K562 (cell line): ENCODE measurements around the gene DCAF8. TPM values are rescaled to one million over a fixed set of nuclear protein-coding genes. Genes with fewer than 3 reads are reported as not detected.

ENCODE experiments used
- ATAC-seq: fragments of 200-7000 bp; cut with Tn5 transposase; 3 replicates; pipeline ENCODE4 v1.9.1; 2020; ENCODE audit warnings: moderate library complexity
- BruUV-seq: library from RNA; stranded (reverse); fragments of 400-500 nt; replicated peaks from 2 replicates; lab custom pipeline; 2021; lab: Mats Ljungman, UMichigan
- CTCF ChIA-PET: fragments of 300-600 bp; formaldehyde crosslinking; extraction: SDS; loops from one replicate; lab custom pipeline; 2021; ENCODE audit warnings: low intra/inter-chr PET ratio; lab: Yijun Ruan, JAX
- POLR2A ChIA-PET: fragments of 300-600, 350-650 bp; sonication (Branson Sonifier 250); formaldehyde crosslinking; extraction: SDS; loops from one replicate; lab custom pipeline; 2021; ENCODE audit warnings: antibody characterized with exemption, inconsistent platforms; lab: Yijun Ruan, JAX
- DNase-seq, 4 experiments: peaks; one replicate each; pipeline versions ENCODE4 v3.0.0 to v3.0.0-alpha.2; 2011 to 2018; ENCODE audit warnings: low spot score in 3 of 4, mixed read lengths in 3 of 4; ENCODE audit errors: extremely low read depth in 1 of 4
- FAIRE-seq: peaks from 2 replicates; lab custom pipeline; 2011; peaks lifted over from hg19 to GRCh38; lab: Jason Lieb, UNC
- H2AFZ ChIP-seq: 2 replicates; pipeline ENCODE4 v1.6.0; 2011; ENCODE audit warnings: low read depth, low read length, control low read depth, inconsistent platforms
- H3K27ac ChIP-seq: fragments of 200-600 bp; 3 replicates; pipeline ENCODE4 v1.8.0; 2011; ENCODE audit warnings: low read depth, mild to moderate bottlenecking, control low read depth, inconsistent platforms, low read length, moderate library complexity, mixed read lengths; ENCODE audit errors: extremely low read depth
- H3K27me3 ChIP-seq, 2 experiments: fragments of 300-600 bp in 1 of 2; 2 replicates in 1 of 2; 3 replicates in 1 of 2; pipeline versions ENCODE4 v1.6.0 to v1.8.0; 2011; ENCODE audit warnings: inconsistent platforms in 2 of 2, low read length in 2 of 2, mild to moderate bottlenecking in 1 of 2, mixed read lengths in 1 of 2, moderate library complexity in 1 of 2; ENCODE audit not compliant: control insufficient read depth in 2 of 2, insufficient read depth in 2 of 2
- H3K36me3 ChIP-seq: fragments of 300-600 bp; 3 replicates; pipeline ENCODE4 v1.8.0; 2011; ENCODE audit warnings: mild to moderate bottlenecking, low read length, inconsistent platforms; ENCODE audit not compliant: control insufficient read depth, insufficient read depth
- H3K4me1 ChIP-seq, 2 experiments: fragments of 200-600 bp in 1 of 2; replicated peaks in 1 of 2; 2 replicates in 1 of 2; 3 replicates in 1 of 2; pipeline versions ENCODE4 v1.5.1 to v1.8.0; 2011; ENCODE audit warnings: inconsistent platforms in 2 of 2, low read length in 2 of 2, mild to moderate bottlenecking in 1 of 2, mixed read lengths in 1 of 2, moderate library complexity in 1 of 2; ENCODE audit not compliant: control insufficient read depth in 2 of 2, insufficient read depth in 2 of 2
- H3K4me2 ChIP-seq: 2 replicates; pipeline ENCODE4 v1.6.1; 2011; ENCODE audit warnings: low read length, control low read depth, inconsistent platforms, mixed read lengths; ENCODE audit not compliant: insufficient read depth
- H3K4me3 ChIP-seq: fragments of 200-600 bp; sonication (generic), shearing (Covaris generic); 2 replicates; pipeline ENCODE4 v1.5.1; 2016; ENCODE audit warnings: control low read depth, inconsistent platforms
- H3K79me2 ChIP-seq: fragments of 200-600 bp; 3 replicates; pipeline ENCODE4 v1.8.0; 2011; ENCODE audit warnings: low read length, inconsistent platforms; ENCODE audit not compliant: control insufficient read depth, insufficient read depth
- H3K9ac ChIP-seq, 2 experiments: 2 replicates each; pipeline versions ENCODE4 v1.6.0 to v1.6.1; 2011; ENCODE audit warnings: low read depth in 2 of 2, low read length in 2 of 2, control low read depth in 1 of 2, inconsistent platforms in 1 of 2, mild to moderate bottlenecking in 1 of 2, mixed read lengths in 1 of 2; ENCODE audit not compliant: insufficient read depth in 1 of 2
- H3K9me1 ChIP-seq: one replicate; pipeline ENCODE4 v1.6.0; 2011; ENCODE audit warnings: inconsistent platforms, mild to moderate bottlenecking, low read length, moderate library complexity; ENCODE audit not compliant: control insufficient read depth, insufficient read depth
- H3K9me3 ChIP-seq: replicated peaks from 2 replicates; pipeline ENCODE4 v1.5.1; 2011; ENCODE audit warnings: low read depth, low read length, inconsistent platforms; ENCODE audit not compliant: control insufficient read depth, insufficient read depth
- H4K20me1 ChIP-seq: replicated peaks from 2 replicates; pipeline ENCODE4 v1.6.1; 2011; ENCODE audit warnings: low read length, inconsistent platforms, mixed read lengths; ENCODE audit not compliant: control insufficient read depth, insufficient read depth
- E2F3 ChIP-seq: fragments of 250-450 bp; sonication (Bioruptor Pico); IDR thresholded peaks from 2 replicates; pipeline ENCODE4 v1.4.0; 2020; ENCODE audit warnings: mild to moderate bottlenecking
- EWSR1 ChIP-seq: fragments of 450-650 bp; IDR thresholded peaks from 2 replicates; pipeline ENCODE4 v1.6.1; 2018; ENCODE audit warnings: borderline replicate concordance, mild to moderate bottlenecking, low read depth, moderate library complexity; ENCODE audit not compliant: partially characterized antibody
- HEY1 ChIP-seq: fragments of 250-450 bp; sonication (Bioruptor Pico); IDR thresholded peaks from 2 replicates; pipeline ENCODE4 v1.5.0; 2020; ENCODE audit warnings: mild to moderate bottlenecking, moderate library complexity, borderline replicate concordance
- HMG20B ChIP-seq: fragments of 250-450 bp; sonication (Bioruptor Pico); IDR thresholded peaks from 2 replicates; pipeline ENCODE4 v1.5.0; 2021; ENCODE audit warnings: mild to moderate bottlenecking
- KAT2B ChIP-seq: IDR thresholded peaks from one replicate; pipeline ENCODE4 v1.6.1; 2012; ENCODE audit warnings: low read depth, mild to moderate bottlenecking, control low read depth, inconsistent platforms, low read length, moderate library complexity
- KDM5B ChIP-seq: fragments of 200-600 bp; sonication (generic); IDR thresholded peaks from 2 replicates; pipeline ENCODE4 v1.6.1; 2012; ENCODE audit warnings: low read depth, mild to moderate bottlenecking, moderate library complexity, low read length, control low read depth, inconsistent platforms; ENCODE audit not compliant: insufficient replicate concordance
- KLF10 ChIP-seq: fragments of 250-450 bp; sonication (Bioruptor Pico); IDR thresholded peaks from 2 replicates; pipeline ENCODE4 v1.6.1; 2021; ENCODE audit warnings: matching md5 sums
- RHOXF2B ChIP-seq: fragments of 250-450 bp; sonication (Bioruptor Pico); conservative IDR thresholded peaks from 2 replicates; pipeline ENCODE4 v1.5.1; 2021
- TARDBP ChIP-seq: fragments of 450-650 bp; IDR thresholded peaks from 2 replicates; pipeline ENCODE4 v1.6.1; 2016
- TOE1 ChIP-seq, 2 experiments: fragments of 450-650 bp in 1 of 2; sonication (generic) in 1 of 2; formaldehyde crosslinking in 1 of 2; IDR thresholded peaks; 2 replicates each; pipeline versions ENCODE4 v1.7.1 to v1.8.0; 2016 to 2022; ENCODE audit warnings: borderline replicate concordance in 2 of 2, mild to moderate bottlenecking in 2 of 2, antibody characterized with exemption in 1 of 2, inconsistent platforms in 1 of 2, low read depth in 1 of 2, missing genetic modification reagents in 1 of 2, moderate library complexity in 1 of 2
- ZNF3 ChIP-seq: fragments of 250-450 bp; sonication (Bioruptor Pico); IDR thresholded peaks from 2 replicates; pipeline ENCODE4 v1.5.0; 2021; ENCODE audit warnings: mild to moderate bottlenecking, moderate library complexity
- ZNF507 ChIP-seq: conservative IDR thresholded peaks from 2 replicates; pipeline ENCODE4 v1.6.1; 2017; ENCODE audit warnings: missing genetic modification characterization, missing compliant biosample characterization
- ZNF583 ChIP-seq: fragments of 250-450 bp; sonication (Bioruptor Pico); IDR thresholded peaks from 2 replicates; pipeline ENCODE4 v1.4.0; 2020
- WGBS: fragments of 100-300 bp; shearing (Covaris generic); methylation state at CpG from one replicate; pipeline ENCODE4 v1.1.6; 2016; ENCODE audit warnings: low coverage, mixed read lengths; ENCODE audit not compliant: insufficient coverage; ENCODE audit errors: missing lambda C conversion rate; 5-methylcytosine and 5-hydroxymethylcytosine counted together
- in situ Hi-C: fragments of 300-500 bp; cut with MboI; formaldehyde crosslinking; loops from 4 replicates; pipeline ENCODE4 v1.15.0; 2018; ENCODE audit warnings: inconsistent platforms, mixed read lengths
- intact Hi-C: fragments of 100-400 bp; cut with micrococcal nuclease; formaldehyde crosslinking; loops from 2 replicates; pipeline ENCODE4 v1.14.2; 2022
- polyA plus RNA-seq, 8 experiments: library from polyadenylated mRNA; depleted of rRNA in 4 of 8; stranded (reverse) in 5 of 8; unstranded in 3 of 8; fragments of >200 nt; fragmentation: Nextera tagmentation in 2 of 8; fragmentation: Illumina TruSeq in 1 of 8; extraction: Ambion mirVana in 2 of 8; extraction: Trizol in 1 of 8; gene quantifications; 2 replicates each; pipeline versions ENCODE4 v1.2.1 to v1.2.3, GENCODE V29; 2011 to 2014; ENCODE audit warnings: inconsistent platforms in 1 of 8, missing spikeins in 1 of 8
- total RNA-seq, 7 experiments: library from RNA; depleted of rRNA in 6 of 7; stranded (reverse); fragments of >200 nt in 6 of 7; fragmentation: Illumina TruSeq in 2 of 7; extraction: Trizol in 2 of 7; gene quantifications; 2 replicates each; pipeline versions ENCODE4 v1.2.1 to v1.2.3, GENCODE V29; 2011 to 2021; ENCODE audit warnings: low replicate concordance in 1 of 7
- TF ChIP-seq, protein P1 (sequence below): fragments of 250-450 bp; sonication (Bioruptor Pico); IDR thresholded peaks from 2 replicates; pipeline ENCODE4 v1.5.0; 2021
- TF ChIP-seq, protein P2 (sequence below): fragments of 450-650 bp; IDR thresholded peaks from 2 replicates; pipeline ENCODE4 v1.6.1; 2017; ENCODE audit warnings: antibody characterized with exemption, mild to moderate bottlenecking
- TF ChIP-seq, protein P3 (sequence below), 3 experiments: IDR thresholded peaks in 2 of 3; conservative IDR thresholded peaks in 1 of 3; 2 replicates each; pipeline ENCODE4 v1.5.1; 2011 to 2012; ENCODE audit warnings: low read length in 3 of 3, mild to moderate bottlenecking in 3 of 3, control low read depth in 2 of 3, improper control_type of control experiment in 1 of 3, inconsistent platforms in 1 of 3, low read depth in 1 of 3, mixed read lengths in 1 of 3, moderate library complexity in 1 of 3; ENCODE audit not compliant: insufficient read depth in 2 of 3

Gene DCAF8
- total and polyA plus RNA-seq, 9 of the 15 experiments (the other 6 are each of a cell fraction or from before 2014, with no cell fraction given), result 11.6 to 149 (median 81.3) TPM

DNA sequence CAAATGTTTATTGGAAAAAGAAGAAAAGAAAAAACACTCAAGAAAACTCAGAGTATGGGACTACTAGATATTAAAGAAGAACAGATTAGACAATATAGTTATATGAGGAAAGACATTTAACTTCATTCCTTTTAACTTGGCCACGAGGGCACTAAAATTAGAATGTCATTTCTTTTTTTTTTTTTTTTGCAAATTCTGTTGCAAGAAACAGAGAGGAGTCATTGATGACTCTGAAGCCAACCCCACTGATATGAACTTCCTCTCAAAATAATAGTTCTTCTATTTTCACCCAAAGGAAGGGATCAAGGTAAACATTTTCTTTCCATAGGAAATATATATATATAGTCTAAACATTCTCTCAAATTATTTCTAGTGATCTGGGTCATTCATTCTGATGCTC, 47.2 kb upstream of the DCAF8 start:
- Histone ChIP-seq H4K20me1 (no peaks in the 10 kb centered on the region), H3K9me3 (no peaks in the 10 kb centered on the region), H3K4me1 (no peaks in the 10 kb centered on the region), H2AFZ (no peak overlapping the region), H3K9ac (no peak overlapping the region), H3K4me2 (no peak overlapping the region), H3K9me1 (no peaks in the 10 kb centered on the region), H3K4me3 (no peak overlapping the region), H3K36me3 (peaks cover 91% of the 10 kb centered on the region), H3K27me3 (no peaks in the 10 kb centered on the region), H3K27ac (no peak overlapping the region), H3K79me2 (no peaks in the 10 kb centered on the region)
- intact Hi-C loops, result no loop called here
- FAIRE-seq (no peak), ATAC-seq (no peak), DNase-seq (no peak)
- 75% methylated on average over 1 of the region's 1 CpG for WGBS
- ChIA-PET CTCF (no interaction called here), POLR2A (interaction anchor here (0.6 kb wide), 1 partner anchor 680 kb away, joined by 3 read pairs; no protein-coding TSS in a partner anchor)
- in situ Hi-C loops, result no loop called here
- TF ChIP-seq TOE1 (IDR thresholded peaks at IDR 0.05; ENCODE audit: borderline replicate concordance) (no peak), TOE1 (CRISPR knock-in tag; IDR thresholded peaks at IDR 0.05; ENCODE audit: borderline replicate concordance, low read depth) (no peak), KDM5B (no peak), HMG20B (CRISPR knock-in tag) (no peak), RHOXF2B (CRISPR knock-in tag) (no peak), ZNF583 (CRISPR knock-in tag) (no peak), KLF10 (CRISPR knock-in tag) (no peak), ZNF3 (CRISPR knock-in tag) (no peak), TARDBP (no peak), ZNF507 (tag) (no peak), KAT2B (no peak), HEY1 (CRISPR knock-in tag) (no peak), E2F3 (CRISPR knock-in tag) (no peak), EWSR1 (no peak)
- TF ChIP-seq, protein P1, sequence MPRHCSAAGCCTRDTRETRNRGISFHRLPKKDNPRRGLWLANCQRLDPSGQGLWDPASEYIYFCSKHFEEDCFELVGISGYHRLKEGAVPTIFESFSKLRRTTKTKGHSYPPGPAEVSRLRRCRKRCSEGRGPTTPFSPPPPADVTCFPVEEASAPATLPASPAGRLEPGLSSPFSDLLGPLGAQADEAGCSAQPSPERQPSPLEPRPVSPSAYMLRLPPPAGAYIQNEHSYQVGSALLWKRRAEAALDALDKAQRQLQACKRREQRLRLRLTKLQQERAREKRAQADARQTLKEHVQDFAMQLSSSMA (CRISPR knock-in tag), result no peak
- TF ChIP-seq, protein P2, sequence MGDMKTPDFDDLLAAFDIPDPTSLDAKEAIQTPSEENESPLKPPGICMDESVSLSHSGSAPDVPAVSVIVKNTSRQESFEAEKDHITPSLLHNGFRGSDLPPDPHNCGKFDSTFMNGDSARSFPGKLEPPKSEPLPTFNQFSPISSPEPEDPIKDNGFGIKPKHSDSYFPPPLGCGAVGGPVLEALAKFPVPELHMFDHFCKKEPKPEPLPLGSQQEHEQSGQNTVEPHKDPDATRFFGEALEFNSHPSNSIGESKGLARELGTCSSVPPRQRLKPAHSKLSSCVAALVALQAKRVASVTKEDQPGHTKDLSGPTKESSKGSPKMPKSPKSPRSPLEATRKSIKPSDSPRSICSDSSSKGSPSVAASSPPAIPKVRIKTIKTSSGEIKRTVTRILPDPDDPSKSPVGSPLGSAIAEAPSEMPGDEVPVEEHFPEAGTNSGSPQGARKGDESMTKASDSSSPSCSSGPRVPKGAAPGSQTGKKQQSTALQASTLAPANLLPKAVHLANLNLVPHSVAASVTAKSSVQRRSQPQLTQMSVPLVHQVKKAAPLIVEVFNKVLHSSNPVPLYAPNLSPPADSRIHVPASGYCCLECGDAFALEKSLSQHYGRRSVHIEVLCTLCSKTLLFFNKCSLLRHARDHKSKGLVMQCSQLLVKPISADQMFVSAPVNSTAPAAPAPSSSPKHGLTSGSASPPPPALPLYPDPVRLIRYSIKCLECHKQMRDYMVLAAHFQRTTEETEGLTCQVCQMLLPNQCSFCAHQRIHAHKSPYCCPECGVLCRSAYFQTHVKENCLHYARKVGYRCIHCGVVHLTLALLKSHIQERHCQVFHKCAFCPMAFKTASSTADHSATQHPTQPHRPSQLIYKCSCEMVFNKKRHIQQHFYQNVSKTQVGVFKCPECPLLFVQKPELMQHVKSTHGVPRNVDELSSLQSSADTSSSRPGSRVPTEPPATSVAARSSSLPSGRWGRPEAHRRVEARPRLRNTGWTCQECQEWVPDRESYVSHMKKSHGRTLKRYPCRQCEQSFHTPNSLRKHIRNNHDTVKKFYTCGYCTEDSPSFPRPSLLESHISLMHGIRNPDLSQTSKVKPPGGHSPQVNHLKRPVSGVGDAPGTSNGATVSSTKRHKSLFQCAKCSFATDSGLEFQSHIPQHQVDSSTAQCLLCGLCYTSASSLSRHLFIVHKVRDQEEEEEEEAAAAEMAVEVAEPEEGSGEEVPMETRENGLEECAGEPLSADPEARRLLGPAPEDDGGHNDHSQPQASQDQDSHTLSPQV, result no peak
- TF ChIP-seq, protein P3, sequence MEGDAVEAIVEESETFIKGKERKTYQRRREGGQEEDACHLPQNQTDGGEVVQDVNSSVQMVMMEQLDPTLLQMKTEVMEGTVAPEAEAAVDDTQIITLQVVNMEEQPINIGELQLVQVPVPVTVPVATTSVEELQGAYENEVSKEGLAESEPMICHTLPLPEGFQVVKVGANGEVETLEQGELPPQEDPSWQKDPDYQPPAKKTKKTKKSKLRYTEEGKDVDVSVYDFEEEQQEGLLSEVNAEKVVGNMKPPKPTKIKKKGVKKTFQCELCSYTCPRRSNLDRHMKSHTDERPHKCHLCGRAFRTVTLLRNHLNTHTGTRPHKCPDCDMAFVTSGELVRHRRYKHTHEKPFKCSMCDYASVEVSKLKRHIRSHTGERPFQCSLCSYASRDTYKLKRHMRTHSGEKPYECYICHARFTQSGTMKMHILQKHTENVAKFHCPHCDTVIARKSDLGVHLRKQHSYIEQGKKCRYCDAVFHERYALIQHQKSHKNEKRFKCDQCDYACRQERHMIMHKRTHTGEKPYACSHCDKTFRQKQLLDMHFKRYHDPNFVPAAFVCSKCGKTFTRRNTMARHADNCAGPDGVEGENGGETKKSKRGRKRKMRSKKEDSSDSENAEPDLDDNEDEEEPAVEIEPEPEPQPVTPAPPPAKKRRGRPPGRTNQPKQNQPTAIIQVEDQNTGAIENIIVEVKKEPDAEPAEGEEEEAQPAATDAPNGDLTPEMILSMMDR (IDR thresholded peaks at IDR 0.05 in 2 of 3, conservative IDR thresholded peaks at IDR 0.05 in 1 of 3; ENCODE audit: insufficient read depth in 2 of 3, low read depth in 1 of 3, low read length in 3 of 3), result no peak
- BruUV-seq, result no TSS peak
